ENCODE measurements around the gene CD19.
"Not testable (repeated sequence)": the region's sequence is repeated elsewhere in the genome, so short reads cannot be mapped to it uniquely, and the experiment has no call there.

The CD19 gene

GRCh38 chr16:28910086-28911031, 21.4 kb upstream of the CD19 start:
- DNase-seq (ENCODE audit: low read depth): no peak

GRCh38 chr16:28912558-28912957, 19.2 kb upstream of the CD19 start:
- no peak for DNase-seq (ENCODE audit: low read depth)

GRCh38 chr16:28913946-28914724, 17.6 kb upstream of the CD19 start:
- DNase-seq (ENCODE audit: low read depth): no peak

- no peak for DNase-seq (ENCODE audit: low read depth)
These were observed 16.6 kb upstream of the CD19 start for GRCh38 chr16:28915181-28915580.

- no peak for DNase-seq (ENCODE audit: low read depth)
These were observed 14.7 kb upstream of the CD19 start for GRCh38 chr16:28917095-28917494.

- no peak for DNase-seq (ENCODE audit: low read depth)
These were observed 13.1 kb upstream of the CD19 start for GRCh38 chr16:28918698-28919097.

- no peak for DNase-seq (ENCODE audit: low read depth)
These were observed 8.6 kb upstream of the CD19 start for GRCh38 chr16:28923231-28923587.

- no peak for DNase-seq (ENCODE audit: low read depth)
These were observed 7.9 kb upstream of the CD19 start for GRCh38 chr16:28923652-28924398.

- DNase-seq (ENCODE audit: low read depth): no peak
These were observed 7.4 kb upstream of the CD19 start for GRCh38 chr16:28924399-28924761.

- DNase-seq (ENCODE audit: low read depth): peak; percentile 92
These were observed 6.9 kb upstream of the CD19 start, which contains the start of gene RABEP2 for GRCh38 chr16:28924762-28925385. Gene RABEP2 (minus strand): TSS chr16:28925238. CDS start chr16:28925163, 75 bp downstream.

- peak; percentile 53 for DNase-seq (ENCODE audit: low read depth)
These were observed 6.2 kb upstream of the CD19 start for GRCh38 chr16:28925386-28926228.

- DNase-seq (ENCODE audit: low read depth): not testable (repeated sequence)
These were observed 5.5 kb upstream of the CD19 start for GRCh38 chr16:28926284-28926683.

- no peak for DNase-seq (ENCODE audit: low read depth)
These were observed 4.0 kb upstream of the CD19 start for GRCh38 chr16:28927815-28928214.

- no peak for DNase-seq (ENCODE audit: low read depth)
These were observed 1.6 kb upstream of the CD19 start for GRCh38 chr16:28930203-28930602.

GRCh38 chr16:28930652-28931051, 1.1 kb upstream of the CD19 start:
- no peak for DNase-seq (ENCODE audit: low read depth)

GRCh38 chr16:28932339-28933141, 769 bp downstream of the CD19 start:
- no peak for DNase-seq (ENCODE audit: low read depth)

GRCh38 chr16:28933171-28933570, 1.4 kb downstream of the CD19 start:
- no peak for DNase-seq (ENCODE audit: low read depth)

GRCh38 chr16:28935346-28935745, 3.6 kb downstream of the CD19 start:
- DNase-seq (ENCODE audit: low read depth): no peak

GRCh38 chr16:28935924-28936783, 4.4 kb downstream of the CD19 start:
- peak; percentile 59 for DNase-seq (ENCODE audit: low read depth)

Data from stimulated activated CD8-positive, alpha-beta memory T cell treated with anti-CD3 and anti-CD28 coated beads, Interleukin-15, amount 100 ng/mL, for 1 hour (primary cell).